SIG-M5 (cell line): ENCODE results near the gene DAD1.

Experiments used
- DNase-seq: peaks from one replicate; lab custom pipeline; 2025; lab: John Stamatoyannopoulos, UW

Gene DAD1

GRCh38 chr14:22536853-22537338 lies 52.1 kb downstream of the DAD1 start:
- peak; percentile 60 for DNase-seq

GRCh38 chr14:22535916-22536315 lies 53.1 kb downstream of the DAD1 start:
- no peak for DNase-seq

- DNase-seq: no peak
Observed at GRCh38 chr14:22535126-22535525, 53.9 kb downstream of the DAD1 start.

- DNase-seq: no peak
Observed at GRCh38 chr14:22534547-22534946, 54.5 kb downstream of the DAD1 start.

DNA sequence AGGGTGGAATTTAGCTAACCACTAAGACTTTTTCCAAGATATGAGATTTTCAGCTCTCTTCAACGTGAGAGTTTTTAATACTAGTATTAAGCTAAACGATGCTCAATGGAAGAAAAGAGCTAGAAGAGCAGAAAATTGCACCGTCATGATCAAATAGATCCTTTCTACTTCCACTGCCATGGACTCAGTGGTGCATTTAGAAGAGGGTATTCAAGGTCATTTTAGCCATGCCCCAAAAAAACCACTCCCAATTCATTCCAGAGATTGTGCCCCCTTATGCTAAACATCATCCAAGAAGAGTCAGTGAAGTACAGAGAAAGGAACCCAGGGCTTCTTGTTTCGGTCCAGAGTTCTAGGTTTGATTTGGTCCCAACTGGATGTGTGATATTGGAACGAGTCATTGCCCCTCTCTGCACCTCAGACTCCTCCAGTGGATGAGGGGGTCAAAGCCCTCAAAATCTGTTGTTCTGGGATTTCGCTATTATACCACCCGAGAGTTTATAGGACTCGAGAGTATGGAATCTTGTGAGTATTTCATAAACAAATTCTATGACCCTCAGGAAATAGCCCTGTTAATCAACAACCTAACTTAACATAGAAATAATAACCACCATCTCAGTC lies 55.2 kb downstream of the DAD1 start:
- DNase-seq: no peak

- DNase-seq: no peak
Observed at GRCh38 chr14:22533057-22533704, 55.8 kb downstream of the DAD1 start.

GRCh38 chr14:22532345-22533056 lies 56.5 kb downstream of the DAD1 start:
- no peak for DNase-seq

GRCh38 chr14:22531451-22532344 lies 57.3 kb downstream of the DAD1 start:
- DNase-seq: no peak

GRCh38 chr14:22530127-22530526 lies 58.9 kb downstream of the DAD1 start:
- DNase-seq: no peak

DNA sequence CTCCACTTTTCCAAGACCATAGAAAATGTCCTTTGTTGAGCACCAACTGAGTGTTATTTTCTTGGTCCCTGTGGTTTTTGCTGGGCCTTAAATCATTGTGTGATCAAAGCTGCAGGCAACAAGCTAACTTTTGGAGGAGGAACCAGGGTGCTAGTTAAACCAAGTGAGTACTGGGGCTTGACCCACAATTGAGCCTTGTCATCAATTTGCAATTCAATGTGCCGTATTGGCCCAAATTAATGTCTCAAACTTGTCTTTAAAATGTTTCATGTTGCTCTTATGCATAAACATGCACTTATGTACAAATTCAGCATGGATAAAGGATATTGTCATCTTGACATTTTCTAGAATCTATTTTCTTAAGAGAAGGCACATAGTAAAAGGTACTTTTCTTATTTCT lies 62.3 kb downstream of the DAD1 start:
- DNase-seq: no peak

DNA sequence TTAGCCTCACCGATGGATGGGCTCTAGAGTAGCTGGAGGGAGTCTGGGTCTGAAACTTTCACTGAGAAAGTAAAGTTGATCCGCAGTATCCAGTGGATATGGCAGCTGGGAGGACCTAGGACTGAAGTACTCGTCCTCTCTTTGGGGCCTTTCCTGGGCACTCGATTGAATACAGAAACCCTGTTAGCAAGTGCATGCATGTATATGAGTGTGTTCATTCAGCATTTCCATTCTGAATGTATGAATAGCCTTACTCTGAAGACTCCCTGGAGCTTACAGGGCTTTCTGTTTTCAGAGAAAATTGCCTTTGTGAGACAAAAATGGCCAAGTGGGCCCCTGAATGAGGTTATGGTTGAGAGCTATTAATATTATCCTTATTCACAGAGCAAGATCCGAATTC lies 62.8 kb downstream of the DAD1 start:
- DNase-seq: no peak

- no peak for DNase-seq
Observed at GRCh38 chr14:22524784-22525161, 64.3 kb downstream of the DAD1 start.

- DNase-seq: no peak
Observed at GRCh38 chr14:22524115-22524783, 64.8 kb downstream of the DAD1 start.

DNA sequence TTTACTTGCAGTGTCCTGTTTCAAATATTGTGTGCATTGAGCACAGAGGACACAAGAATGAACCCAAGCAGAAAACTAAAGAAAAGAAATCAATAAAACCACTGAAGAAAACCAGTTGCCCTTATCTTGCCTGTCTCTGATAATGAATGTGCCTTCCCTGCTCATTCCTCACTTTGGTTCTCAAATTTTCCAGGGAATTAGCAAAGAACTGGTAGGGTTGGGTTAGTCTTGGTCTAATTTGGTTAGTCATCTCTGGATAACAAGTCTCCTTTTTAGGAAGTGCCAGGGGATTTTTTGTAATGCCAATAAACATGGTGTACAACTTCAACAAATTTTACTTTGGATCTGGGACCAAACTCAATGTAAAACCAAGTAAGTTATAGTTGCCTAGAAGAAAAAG lies 65.7 kb downstream of the DAD1 start:
- no peak for DNase-seq

- no peak for DNase-seq
Observed at GRCh38 chr14:22522466-22522957, 66.5 kb downstream of the DAD1 start.

GRCh38 chr14:22521449-22522239 lies 67.4 kb downstream of the DAD1 start:
- no peak for DNase-seq

GRCh38 chr14:22520796-22521195 lies 68.2 kb downstream of the DAD1 start:
- no peak for DNase-seq

GRCh38 chr14:22519877-22520685 lies 68.9 kb downstream of the DAD1 start:
- no peak for DNase-seq

GRCh38 chr14:22518073-22518472 lies 71.0 kb downstream of the DAD1 start:
- no peak for DNase-seq
